GM19468 (cell line): Measurements from ENCODE around the gene SLC25A34.

ENCODE experiments used
- ATAC-seq: cut with Tn5 transposase; IDR thresholded peaks from one replicate; pipeline ENCODE4 v1.9.1; 2021; ENCODE audit warnings: mild to moderate bottlenecking, moderate library complexity, moderate number of reproducible peaks; ENCODE audit not compliant: unreplicated experiment; ENCODE audit errors: extremely low read depth

Gene SLC25A34

DNA sequence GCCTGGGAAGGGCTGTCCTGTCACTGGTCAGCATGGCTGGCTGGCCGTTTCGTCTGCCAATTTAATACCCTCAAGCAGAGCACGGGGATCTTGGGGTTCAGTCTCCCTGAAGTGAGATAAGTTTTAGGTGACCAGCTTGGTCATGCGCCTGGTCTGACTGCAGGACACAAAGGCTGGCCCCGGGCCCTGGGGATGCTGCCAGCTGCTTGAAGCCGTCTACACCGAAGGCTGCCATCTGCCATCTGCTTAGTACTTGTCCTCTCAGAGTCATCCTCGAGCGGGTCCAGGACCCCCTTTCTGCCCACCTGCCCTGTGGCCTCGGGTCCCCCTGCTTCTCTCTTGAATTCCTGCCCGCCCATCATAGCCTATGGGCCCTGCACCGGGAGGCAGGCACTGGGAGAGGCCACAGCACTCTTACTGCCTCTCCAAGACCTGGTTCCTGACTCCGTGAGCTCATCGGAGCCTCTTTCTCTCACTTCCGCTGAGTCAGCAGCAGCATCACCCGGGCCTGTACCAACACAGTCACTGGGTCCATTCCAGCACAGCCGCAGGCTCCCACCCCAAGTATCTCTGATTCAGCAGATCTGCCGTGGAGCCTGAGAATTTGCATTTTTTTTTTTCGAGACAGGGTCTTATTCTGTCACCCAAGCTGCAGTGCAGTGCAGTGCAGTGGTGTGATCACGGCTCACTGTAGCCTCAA lies 29.6 kb downstream of the SLC25A34 start:
- ATAC-seq, result no peak

DNA sequence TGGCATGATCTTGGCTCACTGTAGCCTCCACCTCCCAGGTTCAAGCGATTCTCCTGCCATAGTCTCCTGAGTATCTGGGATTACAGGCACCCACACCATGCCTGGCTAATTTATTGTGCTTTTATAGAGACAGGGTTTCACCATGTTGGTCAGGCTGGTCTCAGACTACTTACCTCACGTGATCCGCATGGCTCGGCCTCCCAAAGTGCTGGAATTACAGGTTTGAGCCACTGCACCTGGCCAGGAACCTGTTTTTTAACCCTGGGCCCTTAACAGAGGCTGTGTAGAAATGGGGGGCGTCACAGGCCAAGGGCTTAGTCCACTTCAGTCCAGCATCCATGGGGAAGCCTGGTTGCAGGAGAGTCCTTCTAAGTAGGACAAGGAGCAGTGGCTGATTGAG lies 31.9 kb downstream of the SLC25A34 start:
- no peak for ATAC-seq

DNA sequence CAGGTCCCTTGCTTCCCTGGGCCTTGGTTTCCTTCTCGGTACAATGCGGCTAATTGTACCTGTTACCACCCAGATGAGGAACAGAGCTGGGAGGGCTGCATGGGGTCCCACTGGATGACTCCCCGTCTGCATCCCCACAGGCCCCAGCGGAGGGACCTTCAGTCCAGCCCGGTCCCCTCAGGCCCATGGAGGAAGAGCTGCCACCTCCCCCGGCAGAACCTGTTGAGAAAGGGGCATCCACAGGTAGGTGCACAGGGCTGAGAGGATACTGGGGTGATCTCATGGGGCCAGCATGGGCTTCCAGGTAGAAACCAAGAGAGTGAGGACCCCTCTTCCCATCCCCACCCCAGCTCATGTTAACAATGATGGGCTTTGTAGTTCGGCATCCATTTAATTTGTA lies 32.3 kb downstream of the SLC25A34 start:
- no peak for ATAC-seq

DNA sequence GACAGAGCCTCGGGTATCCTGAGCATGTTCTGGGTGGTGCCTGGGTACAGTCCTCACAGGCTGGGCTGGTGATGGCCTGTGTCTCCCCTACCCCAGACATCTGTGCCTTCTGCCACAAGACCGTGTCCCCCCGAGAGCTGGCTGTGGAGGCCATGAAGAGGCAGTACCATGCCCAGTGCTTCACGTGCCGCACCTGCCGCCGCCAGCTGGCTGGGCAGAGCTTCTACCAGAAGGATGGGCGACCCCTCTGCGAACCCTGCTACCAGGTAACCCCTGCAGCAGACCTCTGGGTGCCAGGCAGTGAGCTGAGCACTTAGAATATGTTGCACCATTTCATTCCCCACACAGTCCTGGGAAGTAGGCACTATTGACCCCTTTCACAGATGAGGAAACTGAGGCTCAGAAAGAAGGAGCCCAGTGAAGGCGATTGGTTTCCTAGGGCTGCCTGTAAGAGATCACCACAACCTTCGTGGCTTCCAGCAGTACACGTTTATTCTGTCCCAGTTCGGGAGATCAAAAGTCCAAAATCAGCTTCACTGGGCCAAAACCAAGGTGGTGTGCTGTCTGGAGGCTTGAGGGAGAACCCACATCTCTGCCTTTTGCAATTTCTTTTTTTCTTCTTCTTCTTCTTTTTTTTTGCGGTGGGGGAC lies 34.4 kb downstream of the SLC25A34 start:
- ATAC-seq, result no peak

DNA sequence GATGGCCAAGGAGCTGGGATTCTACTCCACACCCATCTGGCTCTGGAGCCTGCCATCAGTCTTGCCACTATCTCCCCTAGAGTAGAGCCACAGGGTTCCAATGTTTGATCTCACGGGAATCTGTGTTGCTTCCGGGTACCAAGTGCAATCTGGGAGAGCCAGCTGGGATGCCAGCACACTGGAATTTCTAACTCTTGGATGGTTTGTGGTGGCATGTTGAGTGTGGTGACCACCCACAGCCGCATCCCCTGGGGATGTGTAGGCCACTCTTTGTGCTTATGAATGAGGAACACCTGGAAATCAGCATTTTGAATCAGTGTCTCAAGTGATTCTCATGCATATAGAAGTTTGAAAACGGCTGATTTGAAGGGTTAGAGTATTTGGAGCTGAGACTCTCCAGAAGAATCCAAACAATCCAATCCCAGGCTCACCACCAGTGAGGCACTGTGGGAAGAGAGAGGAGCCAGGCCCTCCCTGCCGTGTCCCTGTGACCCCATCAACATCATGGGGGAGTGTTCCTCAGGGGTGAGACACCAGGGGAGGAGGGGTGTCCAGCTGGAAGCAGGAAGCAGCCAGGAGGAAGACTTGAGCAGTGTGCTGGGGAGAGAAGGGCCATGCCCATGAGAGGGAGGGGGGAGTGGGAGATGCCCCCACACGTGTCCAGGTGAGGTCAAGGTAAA lies 35.9 kb downstream of the SLC25A34 start:
- ATAC-seq, result no peak

DNA sequence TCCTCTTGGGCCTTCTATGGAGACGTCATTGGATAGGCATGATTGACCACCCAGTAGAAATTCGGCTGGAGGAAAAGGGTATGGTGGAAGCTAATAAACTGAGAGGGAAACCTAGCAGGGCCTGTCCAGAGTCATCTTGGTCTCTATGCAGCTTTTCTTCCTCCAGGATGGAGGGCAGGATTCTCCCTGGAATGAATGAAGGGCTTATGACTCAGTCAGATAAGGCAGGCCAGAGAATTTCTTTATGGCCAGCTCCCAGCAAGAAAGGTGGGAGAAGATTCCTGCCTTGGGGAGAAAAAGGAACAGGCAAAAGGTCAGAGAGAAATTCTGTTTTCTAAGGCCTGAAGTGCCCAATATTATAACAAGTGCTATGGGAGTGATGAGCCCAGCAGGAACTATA lies 39.6 kb downstream of the SLC25A34 start:
- no peak for ATAC-seq

DNA sequence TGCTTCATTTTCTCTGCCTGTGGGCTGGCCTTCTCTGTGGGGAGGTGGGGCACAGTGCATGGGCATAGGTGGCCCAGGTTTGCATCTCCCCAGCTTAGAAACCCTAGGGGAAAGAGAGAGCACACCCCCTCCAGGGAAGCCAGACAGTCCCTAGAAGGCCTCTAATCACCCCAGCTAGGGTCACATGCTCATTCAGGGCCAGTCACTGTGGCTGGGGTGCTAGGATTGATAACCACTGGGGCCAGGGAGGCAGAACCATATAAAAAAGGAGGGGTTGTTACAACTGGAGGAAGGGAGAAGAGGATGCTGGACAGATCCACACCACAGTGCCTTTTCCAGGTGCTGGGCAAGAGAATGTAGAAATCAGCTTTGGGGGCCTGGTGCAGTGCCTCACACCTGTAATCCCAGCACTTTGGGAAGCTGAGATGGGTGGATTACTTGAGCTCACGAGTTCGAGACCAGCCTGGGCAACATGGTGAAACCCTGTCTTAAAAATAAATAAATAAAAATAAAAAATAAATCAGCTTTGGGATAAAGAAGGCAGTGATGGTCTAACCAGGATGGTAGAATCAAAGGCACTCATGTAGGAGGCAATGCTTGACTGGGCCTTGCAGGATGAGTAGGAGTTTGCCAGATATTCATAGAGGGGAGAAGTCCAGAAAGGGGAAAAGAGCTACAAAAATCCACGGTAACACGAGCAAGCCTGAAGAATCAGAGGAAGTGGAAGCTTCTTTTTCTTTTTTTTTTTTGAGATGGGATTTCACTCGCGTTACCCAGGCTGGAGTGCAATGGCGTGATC lies 42.0 kb downstream of the SLC25A34 start:
- ATAC-seq, result no peak

DNA sequence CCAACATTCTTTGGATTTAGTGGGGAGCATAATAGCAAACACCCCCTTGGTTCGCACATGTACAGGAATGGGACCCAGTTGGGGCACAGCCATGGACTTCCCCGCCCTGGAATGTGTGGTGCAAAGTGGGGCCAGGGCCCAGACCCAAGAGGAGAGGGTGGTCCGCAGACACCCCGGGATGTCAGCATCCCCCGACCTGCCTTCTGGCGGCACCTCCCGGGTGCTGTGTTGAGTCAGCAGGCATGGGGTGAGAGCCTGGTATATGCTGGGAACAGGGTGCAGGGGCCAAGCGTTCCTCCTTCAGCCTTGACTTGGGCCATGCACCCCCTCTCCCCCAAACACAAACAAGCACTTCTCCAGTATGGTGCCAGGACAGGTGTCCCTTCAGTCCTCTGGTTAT lies 49.6 kb downstream of the SLC25A34 start:
- ATAC-seq, result no peak

DNA sequence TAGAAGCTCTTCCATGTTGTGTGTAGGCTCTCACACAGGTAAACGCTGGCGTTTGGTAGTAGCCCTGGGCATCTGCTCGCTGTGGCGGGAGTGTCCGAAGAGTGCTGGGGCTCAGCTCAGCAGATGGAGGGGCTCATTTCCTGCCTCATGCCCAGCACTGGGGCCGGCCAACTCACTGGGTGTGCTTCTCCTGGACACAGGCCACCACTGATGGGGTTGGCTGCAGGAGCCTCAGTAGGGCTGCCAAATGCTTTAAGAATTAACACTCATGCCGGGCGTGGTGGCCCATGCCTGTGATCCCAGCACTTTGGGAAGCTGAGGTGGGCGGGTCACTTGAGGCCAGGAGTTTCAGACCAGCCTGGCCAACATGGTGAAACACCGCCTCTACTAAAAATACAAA lies 50.5 kb downstream of the SLC25A34 start:
- ATAC-seq, result no peak

DNA sequence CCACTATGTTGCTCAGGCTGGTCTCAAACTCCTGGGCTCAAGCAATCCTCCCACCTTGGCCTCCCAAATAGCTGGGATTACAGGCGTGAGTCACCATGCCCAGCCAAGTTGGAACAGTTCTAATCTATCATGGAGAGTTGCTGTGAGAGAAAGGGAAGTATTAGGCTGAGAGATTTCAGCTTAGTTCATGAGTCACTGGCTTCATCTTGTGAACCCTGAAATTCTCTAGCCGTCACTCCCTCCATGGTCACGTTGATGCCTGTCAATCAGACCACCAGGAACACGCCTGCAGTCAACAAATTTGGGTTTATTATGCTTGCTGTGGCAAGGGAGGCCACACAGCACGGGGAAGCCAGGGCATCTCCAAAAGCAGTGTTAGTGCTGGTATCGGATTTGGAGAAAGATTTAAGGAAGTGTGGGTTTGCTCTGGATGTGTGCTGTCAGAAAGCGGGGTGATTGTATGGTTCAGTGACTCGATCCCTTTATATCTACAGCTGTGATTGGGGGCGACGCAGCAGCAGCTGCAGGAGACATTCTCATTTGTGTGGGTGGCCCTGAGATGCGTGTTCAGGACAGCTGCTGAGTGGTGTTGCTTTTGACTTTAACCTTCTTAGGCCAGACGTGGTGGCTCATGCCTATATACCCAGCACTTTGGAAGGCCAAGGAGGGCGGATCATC lies 52.7 kb downstream of the SLC25A34 start:
- ATAC-seq, result no peak
